LNCaP clone FGC (cell line): ENCODE data around the gene RNF123.

Source experiments
- DNase-seq: peaks from one replicate; pipeline ENCODE4 v3.0.0-alpha.2; 2011; ENCODE audit warnings: low read depth
- H3K4me3 ChIP-seq: 2 replicates; pipeline ENCODE4 v1.5.1; 2011; ENCODE audit warnings: mild to moderate bottlenecking, low read depth, low read length, control low read depth
- CTCF ChIP-seq: IDR thresholded peaks from 2 replicates; pipeline ENCODE4 v1.5.1; 2012; ENCODE audit warnings: mild to moderate bottlenecking; ENCODE audit not compliant: control insufficient read depth, insufficient read depth; ENCODE audit errors: extremely low read depth

Gene RNF123

GRCh38 chr3:49709852-49710251, 20.5 kb downstream of the RNF123 start:
- TF ChIP-seq CTCF = no peak

GRCh38 chr3:49711489-49711888, 22.1 kb downstream of the RNF123 start:
- H3K4me3 ChIP-seq = no peak overlapping the region
- DNase-seq = no peak
- TF ChIP-seq CTCF = no peak

More at GRCh38 chr3:49709852-49710251, 20.5 kb downstream of the RNF123 start:
- DNase-seq = no peak
- no peak overlapping the region for H3K4me3 ChIP-seq

- no peak for DNase-seq
- no peak for TF ChIP-seq CTCF
- H3K4me3 ChIP-seq = no peak overlapping the region
Measured at GRCh38 chr3:49712166-49712565, 22.8 kb downstream of the RNF123 start.

- no peak overlapping the region for H3K4me3 ChIP-seq
- no peak for DNase-seq
- TF ChIP-seq CTCF = no peak
Measured at GRCh38 chr3:49712631-49713317, 23.4 kb downstream of the RNF123 start.

- no peak for DNase-seq
- TF ChIP-seq CTCF = no peak
- no peak overlapping the region for H3K4me3 ChIP-seq
Measured at GRCh38 chr3:49713336-49714105, 24.2 kb downstream of the RNF123 start.

GRCh38 chr3:49714728-49715550, 25.6 kb downstream of the RNF123 start:
- no peak for TF ChIP-seq CTCF
- DNase-seq = no peak
- no peak overlapping the region for H3K4me3 ChIP-seq
